ENCODE data around the gene GPR160.

- TF ChIP-seq POLR2A (IDR thresholded peaks at IDR 0.05; ENCODE audit: low read depth, low read length) (no peak), POLR2AphosphoS5 (IDR thresholded peaks at IDR 0.05; ENCODE audit: low read depth, low read length) (no peak), TAF1 (IDR thresholded peaks at IDR 0.05; ENCODE audit: borderline replicate concordance, low read depth, low read length) (no peak)
Measured at GRCh38 chr3:170046269-170047132, 8.7 kb downstream of the GPR160 start.
